Adrenal gland (tissue), 5 donors: ENCODE measurements around the gene HSD17B8.

Source experiments
- CTCF ChIP-seq, 6 experiments: fragments of 450-650 bp in 4 of 6; fragments of 200-600 bp in 2 of 6; sonication (generic) in 1 of 6; IDR thresholded peaks; 1 replicate in 5 of 6; 2 replicates in 1 of 6; pipeline versions ENCODE4 v1.5.1 to v1.8.0; 2016 to 2021; ENCODE audit warnings: antibody characterized with exemption in 6 of 6, mild to moderate bottlenecking in 2 of 6, moderate library complexity in 1 of 6
- POLR2A ChIP-seq, 2 donors: fragments of 450-650 bp; IDR thresholded peaks; one replicate each; pipeline ENCODE4 v1.6.1; 2017; ENCODE audit warnings: antibody characterized with exemption in 2 of 2, mild to moderate bottlenecking in 2 of 2, moderate library complexity in 1 of 2
- donor health status: DM: no; HTN: no; CAD: no.

- TF ChIP-seq CTCF (IDR thresholded peaks at IDR 0.05) (no peak), POLR2A (IDR thresholded peaks at IDR 0.05) (no peak)
These were observed 12.9 kb upstream of the HSD17B8 start for GRCh38 chr6:33191383-33192104.
